ENCODE results near the gene EXOSC9.

The EXOSC9 gene

GRCh38 chr4:121789455-121789854 is 11.7 kb upstream of the EXOSC9 start:
- DNase-seq (ENCODE audit: low spot score), result no peak

DNA sequence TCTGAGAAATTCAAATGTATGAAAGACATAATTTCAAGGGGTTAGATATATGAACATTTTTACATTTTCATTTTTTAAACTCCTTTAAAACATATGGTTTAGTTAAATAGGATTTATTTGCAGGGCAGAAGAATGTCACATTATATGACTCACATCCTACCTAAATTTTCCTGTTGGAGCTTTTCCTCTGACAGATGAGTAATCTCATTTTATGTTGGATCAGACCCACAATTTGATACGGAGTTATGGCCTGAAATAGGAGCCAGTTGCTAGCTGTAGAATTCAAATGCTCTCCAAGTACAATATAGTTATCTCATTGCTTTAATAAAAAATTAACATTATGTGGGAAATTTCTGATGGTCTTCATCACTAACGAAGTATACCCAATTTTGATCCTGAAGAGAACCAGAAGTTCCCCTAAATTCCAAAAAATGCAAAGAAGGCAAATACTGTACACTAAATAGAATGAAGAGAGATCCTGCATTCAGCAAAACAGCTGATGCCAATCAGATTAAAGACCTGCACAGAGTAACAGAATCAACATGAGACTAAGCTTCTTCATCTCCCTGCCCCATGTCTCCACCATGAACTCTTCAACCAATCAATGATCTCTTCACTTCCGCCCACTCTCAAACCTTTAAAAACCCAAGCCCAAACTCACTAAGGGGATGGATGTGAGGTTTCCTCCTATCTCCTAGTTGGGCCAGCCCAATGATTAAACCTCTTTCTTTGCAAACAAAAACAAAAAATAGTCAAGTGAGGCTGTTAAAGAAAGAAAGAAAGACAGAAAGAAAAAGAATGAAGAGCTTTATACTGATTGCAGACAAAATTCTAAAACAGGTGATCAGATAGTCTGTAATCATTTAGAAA is 10.9 kb upstream of the EXOSC9 start:
- no peak for DNase-seq (ENCODE audit: low spot score)

DNA sequence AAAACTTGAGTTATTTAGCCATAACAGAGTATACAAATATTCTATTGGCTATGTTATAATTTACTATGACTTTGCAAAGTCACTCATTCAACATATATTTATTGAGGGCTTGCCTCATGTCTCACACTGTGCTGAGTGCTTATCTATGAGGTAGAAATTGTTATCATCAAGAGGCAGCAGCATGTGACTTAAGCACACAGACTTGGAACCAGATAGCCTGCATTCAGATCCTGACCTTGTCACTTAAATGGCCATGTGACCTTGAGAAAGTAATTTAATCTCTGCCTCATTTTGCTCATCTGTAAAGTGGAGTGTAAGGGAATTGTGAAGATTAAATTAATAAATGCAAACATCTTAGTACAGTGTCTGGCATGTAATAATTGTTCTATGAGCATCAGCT is 10.1 kb upstream of the EXOSC9 start:
- DNase-seq (ENCODE audit: low spot score), result no peak

- peak; percentile 51 for DNase-seq (ENCODE audit: low spot score)
Measured at GRCh38 chr4:121791481-121791880, 9.6 kb upstream of the EXOSC9 start.

DNA sequence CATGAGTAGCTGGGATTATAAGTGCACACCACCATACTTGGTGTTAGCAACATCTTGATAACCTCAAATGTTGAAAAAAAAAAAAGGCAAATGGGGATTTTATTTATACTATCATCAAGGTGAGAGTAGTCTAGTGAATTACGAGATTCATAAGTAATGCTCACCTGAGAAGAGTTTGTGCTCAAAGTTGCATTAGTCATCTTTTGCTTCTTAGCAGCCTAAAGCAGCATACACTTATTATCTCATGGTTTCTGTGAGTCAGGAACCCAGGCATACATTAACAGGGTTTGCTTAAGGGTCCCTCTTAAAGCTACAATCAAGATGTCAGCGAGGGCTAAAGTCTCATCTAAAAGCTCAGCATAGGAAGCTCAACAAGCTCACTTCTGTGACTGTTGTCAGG is 8.2 kb upstream of the EXOSC9 start:
- no peak for DNase-seq (ENCODE audit: low spot score)

- DNase-seq (ENCODE audit: low spot score), result no peak
Measured at GRCh38 chr4:121794505-121795188, 6.5 kb upstream of the EXOSC9 start.

DNA sequence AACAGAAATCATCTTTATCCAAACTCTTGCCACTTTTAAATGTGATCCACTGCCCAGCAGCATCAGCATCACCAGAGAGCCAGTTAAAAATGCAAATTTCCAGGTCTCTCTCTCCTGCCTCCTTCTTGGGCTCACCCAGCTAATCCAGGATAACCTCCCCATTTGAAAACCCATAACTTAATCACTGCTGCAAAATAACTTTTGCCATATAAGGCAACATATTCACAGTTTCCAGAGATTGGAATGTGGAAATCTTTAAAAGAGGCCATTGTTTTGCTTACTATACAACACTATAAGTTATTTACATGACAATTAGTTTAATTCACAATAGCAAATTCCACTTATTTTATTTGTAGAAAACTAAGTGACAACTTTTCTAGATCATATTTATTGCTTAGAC is 4.8 kb upstream of the EXOSC9 start:
- no peak for DNase-seq (ENCODE audit: low spot score)

GRCh38 chr4:121799208-121799823 is 1.8 kb upstream of the EXOSC9 start:
- DNase-seq (ENCODE audit: low spot score), result no peak

DNA sequence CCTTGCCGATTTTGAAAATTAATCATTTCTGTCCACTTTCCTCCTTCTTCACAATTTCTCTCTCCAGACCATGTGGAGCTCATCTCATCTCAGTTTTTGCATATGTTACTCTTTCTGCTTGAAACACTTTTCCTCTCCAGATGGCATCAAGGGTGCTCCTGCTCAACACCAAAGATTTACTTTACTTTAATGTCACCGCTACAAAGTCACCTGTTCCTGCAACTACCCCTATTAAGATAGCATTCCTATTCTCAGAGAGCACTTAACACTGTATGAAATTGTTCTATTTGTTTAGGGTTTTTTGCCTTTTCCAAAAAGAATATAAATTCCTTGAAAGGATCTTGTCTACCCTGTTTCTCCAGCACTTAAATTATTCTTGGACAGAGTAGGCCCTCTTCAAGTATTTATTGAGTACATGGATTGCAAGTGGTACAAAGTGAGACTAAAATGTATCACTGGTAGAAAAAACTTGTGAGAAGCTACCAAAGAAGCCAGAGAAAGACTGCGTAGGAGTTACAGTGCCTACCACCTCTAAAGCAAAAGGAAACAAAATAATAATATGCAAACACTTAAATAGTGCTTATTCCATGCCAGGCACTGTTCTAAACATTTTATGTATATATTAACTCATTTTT is 1.1 kb upstream of the EXOSC9 start:
- no peak for DNase-seq (ENCODE audit: low spot score)

DNA sequence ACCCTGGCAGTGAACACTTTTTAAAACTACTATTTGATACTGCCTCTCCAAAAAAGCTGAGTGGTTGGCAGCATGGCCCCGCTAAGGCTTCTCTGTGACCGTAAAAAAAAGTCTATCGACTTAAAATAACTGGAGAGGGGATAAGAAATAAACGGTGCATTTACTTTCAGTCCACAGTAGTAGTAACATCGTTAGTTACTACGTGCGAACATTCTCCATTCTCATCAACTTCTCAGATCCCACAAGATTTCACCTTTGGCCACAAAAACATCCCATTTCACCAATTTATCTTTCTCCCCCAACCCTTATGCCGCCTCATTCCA is 524 bp upstream of the EXOSC9 start:
- DNase-seq (ENCODE audit: low spot score), result no peak

DNA sequence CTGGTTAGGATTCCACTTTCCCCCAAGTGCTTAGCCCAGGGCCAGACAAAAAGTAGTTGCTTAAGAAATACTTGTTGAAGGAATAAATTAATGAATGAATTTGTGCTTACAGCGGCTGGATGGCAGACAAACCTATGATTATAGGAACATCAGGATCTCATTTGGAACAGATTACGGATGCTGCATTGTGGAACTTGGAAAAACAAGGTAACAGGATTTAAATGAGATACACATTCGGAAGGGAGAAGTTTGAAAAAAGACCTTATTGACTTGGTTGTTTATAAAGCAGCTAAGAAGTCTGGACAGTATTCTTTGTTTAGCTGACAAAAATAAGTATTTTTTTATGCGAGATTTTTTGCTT is 572 bp downstream of the EXOSC9 start:
- DNase-seq (ENCODE audit: low spot score), result no peak

DNA sequence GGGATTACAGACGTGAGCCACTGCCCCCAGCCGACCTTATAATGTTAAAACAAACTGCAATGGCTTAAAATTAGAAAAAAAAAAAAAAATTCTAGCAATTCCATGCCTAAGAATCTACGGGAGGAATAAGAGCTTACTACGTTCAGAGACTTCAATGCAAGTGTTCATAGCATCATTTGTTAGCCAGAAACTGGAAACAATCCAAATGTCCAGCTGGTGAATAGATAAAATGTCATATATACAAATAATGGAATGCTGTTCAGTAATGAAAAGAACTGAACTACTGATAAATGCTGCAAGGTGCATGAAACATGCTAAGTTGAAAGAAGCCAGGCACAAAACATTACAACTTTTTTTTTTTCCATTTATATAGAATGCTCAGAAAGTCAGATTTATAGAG is 5.3 kb downstream of the EXOSC9 start:
- DNase-seq (ENCODE audit: low spot score), result no peak

GRCh38 chr4:121811122-121811521 is 10.0 kb downstream of the EXOSC9 start:
- DNase-seq (ENCODE audit: low spot score), result no peak

DNA sequence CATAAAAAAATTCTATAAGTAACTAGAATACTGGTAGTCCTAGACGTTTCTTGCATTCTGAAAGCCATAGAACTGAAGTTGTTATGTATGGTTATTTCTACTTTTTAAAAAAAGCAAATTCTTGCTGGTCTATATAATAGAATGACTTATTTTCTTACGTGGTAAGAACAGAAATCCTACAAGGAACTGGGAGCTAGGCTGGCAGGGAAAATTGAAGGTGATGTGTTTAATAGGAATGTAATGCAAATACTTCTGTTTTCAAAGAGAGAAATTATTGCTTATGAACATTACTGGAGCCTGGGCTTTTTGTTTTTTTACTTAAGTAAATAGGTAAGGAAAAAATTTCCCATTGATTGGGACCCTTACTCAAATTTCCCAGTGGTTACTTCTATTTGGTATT is 13.6 kb downstream of the EXOSC9 start:
- DNase-seq (ENCODE audit: low spot score), result no peak

GRCh38 chr4:121817006-121817405 is 15.9 kb downstream of the EXOSC9 start:
- no peak for DNase-seq (ENCODE audit: low spot score)

DNA sequence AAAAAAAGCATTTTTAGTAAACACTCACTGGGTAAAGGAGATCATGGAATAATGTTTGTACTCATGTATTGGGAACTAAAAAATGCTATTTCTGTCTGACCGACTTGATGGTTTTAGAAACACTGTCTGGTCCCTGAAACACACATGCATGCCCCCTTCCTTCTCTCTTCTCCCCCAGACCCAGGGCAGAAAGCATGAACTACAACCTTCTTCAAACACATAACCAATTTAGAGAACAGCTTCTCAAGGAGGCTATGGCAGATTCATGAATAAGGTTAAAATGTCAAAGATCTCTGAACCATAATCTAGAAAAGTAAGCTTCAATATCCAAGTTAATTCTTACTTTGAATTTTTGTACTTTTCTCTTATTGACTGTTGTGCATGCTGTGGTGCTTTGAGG is 16.6 kb downstream of the EXOSC9 start:
- DNase-seq (ENCODE audit: low spot score), result no peak

DNA sequence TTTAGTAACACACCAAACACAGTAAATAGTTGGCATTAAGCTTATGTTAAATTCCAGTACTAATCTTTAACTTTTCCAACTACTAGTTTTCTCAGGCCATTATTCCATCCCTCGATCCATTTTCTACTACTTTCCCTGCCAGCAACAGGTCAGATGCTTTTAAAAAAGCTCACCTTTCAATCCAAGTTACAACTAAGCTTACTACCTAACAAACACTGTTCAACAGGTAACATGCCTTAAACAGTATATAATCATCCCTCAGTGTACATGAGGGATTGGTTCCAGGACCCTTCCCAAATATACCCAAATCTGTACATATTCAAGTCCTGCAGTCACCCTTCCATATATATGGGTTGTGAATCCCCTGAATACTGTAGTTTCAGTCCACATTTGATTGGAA is 17.1 kb downstream of the EXOSC9 start:
- DNase-seq (ENCODE audit: low spot score), result no peak

DNA sequence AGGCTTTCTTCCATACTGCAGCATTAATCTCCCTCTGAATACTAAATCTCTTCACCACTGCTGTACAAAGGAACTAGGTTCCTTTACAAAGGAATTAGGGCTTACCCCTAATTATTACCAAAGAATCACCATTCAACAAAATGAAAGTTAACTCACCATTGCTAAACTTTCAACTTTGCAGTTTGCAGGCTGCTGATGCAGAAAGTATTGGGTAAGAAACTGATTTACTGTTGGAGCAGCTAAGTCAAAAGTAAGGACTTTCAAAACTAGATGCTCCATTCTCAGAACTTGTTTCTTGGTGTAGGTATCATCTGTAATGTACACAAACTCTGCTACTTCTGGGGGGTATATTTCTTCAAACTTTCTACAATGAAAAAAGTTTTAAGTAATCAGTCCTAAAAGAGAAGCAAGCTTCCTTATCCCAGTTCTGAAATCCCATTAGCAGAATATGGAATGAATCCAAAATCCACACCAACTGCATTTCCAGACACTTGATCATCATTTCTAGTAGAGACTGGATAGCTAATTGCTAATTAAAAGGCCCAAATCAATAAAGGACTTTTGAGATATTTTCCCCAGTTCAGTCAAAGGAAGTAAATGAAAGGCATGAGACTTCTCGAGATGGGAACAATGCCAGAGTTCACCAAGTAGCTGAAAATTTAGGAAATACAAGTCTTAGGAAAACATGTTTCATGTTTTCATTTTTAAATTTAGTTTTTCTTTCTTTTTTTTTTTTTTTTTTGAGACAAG is 18.3 kb downstream of the EXOSC9 start:
- DNase-seq (ENCODE audit: low spot score), result no peak

DNA sequence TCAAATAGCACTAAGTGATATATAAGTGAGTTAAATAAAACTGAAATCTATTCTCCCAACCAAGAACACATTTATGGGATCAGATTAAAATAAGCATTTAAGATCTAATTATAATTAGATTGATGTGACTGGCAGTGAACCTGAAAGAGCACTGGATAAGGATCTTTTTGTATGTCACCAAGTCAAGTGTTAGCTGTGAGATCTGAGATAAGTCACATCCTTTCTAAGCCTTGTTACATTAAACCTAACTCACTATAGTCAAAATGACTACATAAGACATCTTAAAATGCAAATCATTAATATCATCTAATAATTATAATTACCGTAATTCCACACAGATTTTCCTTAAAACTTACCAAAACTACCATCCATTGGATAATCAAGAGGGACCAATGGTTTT is 20.9 kb downstream of the EXOSC9 start:
- DNase-seq (ENCODE audit: low spot score), result no peak

DNA sequence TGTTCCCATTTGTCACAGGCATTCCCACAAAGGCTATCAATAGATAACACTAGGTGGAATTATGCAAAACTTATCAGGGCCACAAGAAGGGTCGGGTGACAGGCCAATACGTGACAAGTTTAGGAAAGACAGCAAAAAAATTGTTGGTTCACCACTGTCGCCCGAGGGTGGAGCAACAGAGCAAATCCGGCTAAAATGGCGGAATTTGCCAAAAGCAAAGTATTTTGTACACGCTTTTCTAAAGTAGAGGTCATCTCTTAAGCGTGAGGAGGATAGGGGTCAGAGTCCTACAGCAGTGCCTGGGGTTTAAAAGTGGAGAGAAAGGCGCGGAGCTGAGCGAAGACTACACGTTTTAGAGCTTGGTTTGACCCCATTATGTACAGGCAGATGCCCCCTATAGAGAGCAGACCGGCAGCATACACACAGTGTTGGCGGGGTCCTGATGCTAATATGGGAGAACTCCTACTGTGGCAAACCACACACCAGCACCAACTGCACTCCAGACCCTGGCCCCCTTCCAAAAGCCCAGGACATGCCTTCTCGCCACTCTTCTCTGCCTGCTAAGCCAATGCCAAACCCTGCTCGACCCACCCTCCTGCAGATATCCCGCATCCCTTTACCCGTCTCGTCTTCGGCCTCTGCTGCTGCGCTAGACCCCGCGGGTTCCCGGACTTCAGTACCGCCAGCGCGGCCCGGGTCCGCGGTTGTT is 21.8 kb downstream of the EXOSC9 start:
- peak; percentile 48 for DNase-seq (ENCODE audit: low spot score)

DNA sequence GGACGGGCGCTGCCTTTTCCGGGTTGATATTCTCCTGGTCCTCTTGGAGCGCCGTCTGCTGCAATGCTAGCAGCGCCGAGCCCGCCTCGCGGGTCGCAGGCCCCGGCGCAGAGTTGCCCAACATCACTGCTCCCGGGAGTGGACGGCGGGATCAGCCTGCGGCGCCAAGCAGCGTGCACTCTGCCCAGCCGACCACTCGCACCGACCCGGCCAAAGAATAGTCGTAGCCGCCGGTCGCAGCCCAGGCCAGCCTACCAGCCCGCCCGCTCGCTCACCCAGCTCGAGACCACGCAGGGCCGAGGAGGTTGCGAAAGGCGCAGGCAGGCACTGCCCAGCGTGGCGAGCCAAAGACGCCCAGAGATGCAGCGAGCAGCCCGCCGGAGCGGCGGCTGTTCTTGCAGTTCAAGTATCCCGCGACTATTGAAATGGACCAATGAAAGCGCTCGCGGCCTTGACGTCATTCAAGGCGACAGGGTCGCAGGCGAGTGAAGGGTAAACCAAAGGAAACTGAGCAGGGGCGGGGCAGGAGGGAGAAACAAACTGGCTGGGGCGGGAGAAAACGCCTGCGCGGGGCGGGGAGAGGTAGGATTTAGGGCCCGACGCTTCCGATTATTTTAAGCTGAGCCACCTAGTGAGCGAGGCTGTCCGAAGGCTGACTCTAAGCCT is 22.5 kb downstream of the EXOSC9 start, which contains the start of gene CCNA2:
CCNA2 (minus strand) TSS at position 379 of the 666 bp plus-strand sequence; CDS start at position 124, 255 bp downstream.
- DNase-seq (ENCODE audit: low spot score), result peak; percentile 98

Measured in AG20443 (cell line).